GM12878 (cell line): ENCODE data around the gene ABCB9. TPM values are rescaled to one million over a fixed set of nuclear protein-coding genes. Genes with fewer than 3 reads are reported as not detected.

Experiments
- ATAC-seq: fragments of 200-7000 bp; cut with Tn5 transposase; 3 replicates; pipeline ENCODE4 v1.9.1; 2020; ENCODE audit warnings: mild to moderate bottlenecking, moderate library complexity
- BruUV-seq: library from RNA; stranded (reverse); fragments of 400-500 nt; replicated peaks from 2 replicates; lab custom pipeline; 2021; lab: Mats Ljungman, UMichigan
- CTCF ChIA-PET: fragments of 300-600 bp; sonication (Branson Sonifier 250); formaldehyde crosslinking; extraction: SDS; loops from one replicate; lab custom pipeline; 2021; ENCODE audit warnings: inconsistent platforms; lab: Yijun Ruan, JAX
- POLR2A ChIA-PET: fragments of 350-600 bp; formaldehyde crosslinking; extraction: SDS; loops from one replicate; lab custom pipeline; 2021; ENCODE audit warnings: inconsistent platforms; lab: Charles Lee
- RAD21 ChIA-PET: fragments of 300-600 bp; sonication (Branson Sonifier 250); formaldehyde crosslinking; loops from one replicate; lab custom pipeline; 2023; ENCODE audit warnings: antibody characterized with exemption; ENCODE audit not compliant: unreplicated experiment; lab: Charles Lee
- SMC1A ChIA-PET: fragments of 300-600 bp; sonication (Branson Sonifier 250); formaldehyde crosslinking; loops from one replicate; lab custom pipeline; 2023; ENCODE audit not compliant: unreplicated experiment, uncharacterized antibody; lab: Charles Lee
- DNase-seq: peaks from one replicate; pipeline ENCODE4 v3.0.0-alpha.2; 2011; ENCODE audit warnings: low read depth, low spot score
- FAIRE-seq: peaks from 3 replicates; lab custom pipeline; 2011; peaks lifted over from hg19 to GRCh38; lab: Jason Lieb, UNC
- H2AFZ ChIP-seq: 2 replicates; pipeline ENCODE4 v1.6.0; 2011; ENCODE audit warnings: low read depth, low read length, control low read depth; ENCODE audit not compliant: control insufficient read depth
- H3K27ac ChIP-seq: 2 replicates; pipeline ENCODE4 v1.5.1; 2011; ENCODE audit warnings: control low read depth; ENCODE audit not compliant: control insufficient read depth, insufficient read depth
- H3K27me3 ChIP-seq, 2 experiments: replicated peaks in 1 of 2; 2 replicates each; pipeline versions ENCODE4 v1.6.0 to v1.6.1; 2011; ENCODE audit warnings: low read length in 1 of 2; ENCODE audit not compliant: control insufficient read depth in 2 of 2, insufficient read depth in 2 of 2
- H3K36me3 ChIP-seq, 2 experiments: 2 replicates each; pipeline ENCODE4 v1.5.1; 2011; ENCODE audit warnings: low read length in 1 of 2; ENCODE audit not compliant: control insufficient read depth in 2 of 2, insufficient read depth in 2 of 2
- H3K4me1 ChIP-seq: 2 replicates; pipeline ENCODE4 v1.6.1; 2011; ENCODE audit warnings: mild to moderate bottlenecking, low read length, moderate library complexity, mixed read lengths; ENCODE audit not compliant: control insufficient read depth, insufficient read depth
- H3K4me2 ChIP-seq: 2 replicates; pipeline ENCODE4 v1.6.0; 2011; ENCODE audit warnings: control low read depth; ENCODE audit not compliant: control insufficient read depth, insufficient read depth
- H3K4me3 ChIP-seq: fragments of 200-600 bp; sonication (generic); 2 replicates; pipeline ENCODE4 v1.5.1; 2016
- H3K79me2 ChIP-seq: 2 replicates; pipeline ENCODE4 v1.6.0; 2011; ENCODE audit warnings: low read length; ENCODE audit not compliant: control insufficient read depth, insufficient read depth
- H3K9ac ChIP-seq: 2 replicates; pipeline ENCODE4 v1.8.0; 2011; ENCODE audit warnings: low read length, control low read depth, mixed read lengths; ENCODE audit not compliant: control insufficient read depth, insufficient read depth
- H3K9me3 ChIP-seq: replicated peaks from 3 replicates; pipeline ENCODE4 v1.5.1; 2011; ENCODE audit warnings: mild to moderate bottlenecking, low read length; ENCODE audit not compliant: control insufficient read depth, insufficient read depth
- H4K20me1 ChIP-seq: 2 replicates; pipeline ENCODE4 v1.6.0; 2011; ENCODE audit not compliant: control insufficient read depth, insufficient read depth
- DPF2 ChIP-seq: fragments of 450-650 bp; IDR thresholded peaks from 2 replicates; pipeline ENCODE4 v1.6.1; 2017; ENCODE audit warnings: mild to moderate bottlenecking
- KLF5 ChIP-seq: fragments of 450-650 bp; IDR thresholded peaks from 2 replicates; pipeline ENCODE4 v1.6.1; 2014; ENCODE audit warnings: mild to moderate bottlenecking; ENCODE audit not compliant: partially characterized antibody
- NFXL1 ChIP-seq: fragments of 450-650 bp; IDR thresholded peaks from 2 replicates; pipeline ENCODE4 v1.6.1; 2017; ENCODE audit warnings: antibody characterized with exemption, mild to moderate bottlenecking, borderline replicate concordance
- RBBP5 ChIP-seq: fragments of 200-600 bp; sonication (generic); conservative IDR thresholded peaks from 2 replicates; pipeline ENCODE4 v1.6.1; 2016
- RUNX3 ChIP-seq: IDR thresholded peaks from 2 replicates; pipeline ENCODE4 v1.6.1; 2012; ENCODE audit warnings: low read length, inconsistent platforms
- SRF ChIP-seq, 2 experiments: IDR thresholded peaks; 2 replicates each; pipeline ENCODE4 v1.6.1; 2011; ENCODE audit warnings: low read depth in 2 of 2, low read length in 2 of 2, mild to moderate bottlenecking in 1 of 2, moderate library complexity in 1 of 2
- SUZ12 ChIP-seq: fragments of 200-600 bp; sonication (generic); IDR thresholded peaks from one replicate; pipeline ENCODE4 v1.6.1; 2018; ENCODE audit warnings: antibody characterized with exemption, mild to moderate bottlenecking; ENCODE audit not compliant: unreplicated experiment
- TBL1XR1 ChIP-seq: IDR thresholded peaks from 2 replicates; pipeline ENCODE4 v1.6.1; 2012; ENCODE audit warnings: low read depth, low read length, improper control_type of control experiment
- WGBS: methylation state at CpG from one replicate; pipeline ENCODE4 v1.1.6; 2016; ENCODE audit warnings: low lambda C conversion rate; ENCODE audit not compliant: insufficient replicate concordance, insufficient coverage; ENCODE audit errors: missing lambda C conversion rate; 5-methylcytosine and 5-hydroxymethylcytosine counted together
- in situ Hi-C: fragments of 300-500 bp; cut with MboI; formaldehyde crosslinking; loops from 9 replicates; pipeline ENCODE4 v1.14.3; 2018; ENCODE audit warnings: mixed read lengths
- intact Hi-C: fragments of 100-400 bp; cut with micrococcal nuclease; formaldehyde crosslinking; loops from one replicate; pipeline ENCODE4 v1.14.2; 2022; ENCODE audit not compliant: unreplicated experiment
- polyA plus RNA-seq, 11 experiments: library from polyadenylated mRNA; depleted of rRNA in 4 of 11; unstranded in 6 of 11; stranded (reverse) in 5 of 11; fragments of >200 nt; fragmentation: Nextera tagmentation in 4 of 11; fragmentation: Illumina TruSeq in 1 of 11; extraction: Ambion mirVana in 4 of 11; extraction: Trizol in 1 of 11; gene quantifications; 1 replicate in 1 of 11; 2 replicates in 10 of 11; pipeline versions ENCODE4 v1.2.1 to v1.2.3, GENCODE V29; 2011 to 2016; ENCODE audit warnings: inconsistent platforms in 2 of 11, missing spikeins in 2 of 11, low read depth in 1 of 11
- total RNA-seq, 4 experiments: library from RNA; depleted of rRNA in 3 of 4; stranded (reverse); fragments of >200 nt in 3 of 4; fragmentation: Illumina TruSeq in 1 of 4; extraction: Trizol in 1 of 4; gene quantifications; 2 replicates each; pipeline versions ENCODE4 v1.2.1 to v1.2.3, GENCODE V29; 2013 to 2021
- TF ChIP-seq, protein P1 (sequence below): IDR thresholded peaks from 2 replicates; pipeline ENCODE4 v1.6.1; 2012; ENCODE audit warnings: improper control_type of control experiment, low read depth, low read length; ENCODE audit not compliant: insufficient replicate concordance
- TF ChIP-seq, protein P2 (sequence below), 3 experiments: IDR thresholded peaks in 2 of 3; conservative IDR thresholded peaks in 1 of 3; 2 replicates each; pipeline ENCODE4 v1.5.1; 2011; ENCODE audit warnings: low read depth in 3 of 3, low read length in 3 of 3, mild to moderate bottlenecking in 3 of 3, control low read depth in 2 of 3, moderate library complexity in 2 of 3, inconsistent platforms in 1 of 3, mixed read lengths in 1 of 3; ENCODE audit not compliant: control insufficient read depth in 2 of 3, insufficient read depth in 1 of 3; ENCODE audit errors: extremely low read depth in 1 of 3

ABCB9 gene
- total and polyA plus RNA-seq, 10 of the 15 experiments (the other 5 are each of a cell fraction or from before 2014, with no cell fraction given), result 0.37 to 4.9 (median 3.1) TPM

DNA sequence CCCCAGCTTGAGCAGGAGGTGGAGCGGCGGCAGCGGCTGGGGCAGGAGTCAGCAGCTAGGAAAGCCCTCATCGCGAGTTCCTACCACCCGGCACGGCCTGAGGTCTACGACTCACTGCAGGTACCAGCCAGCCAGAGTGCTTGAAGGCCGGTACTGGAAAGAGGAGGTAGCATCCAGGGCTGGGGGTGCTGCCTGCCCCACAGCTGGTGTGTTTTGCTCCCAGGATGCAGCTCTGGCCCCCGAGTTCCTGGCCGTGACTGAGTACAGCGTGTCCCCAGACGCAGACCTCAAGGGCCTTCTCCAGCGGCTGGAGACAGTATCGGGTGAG, 10.3 kb upstream of the ABCB9 start:
- no peak overlapping the region for H2AFZ ChIP-seq
- DNase-seq (no peak), FAIRE-seq (no peak), ATAC-seq (no peak)
- H3K27me3 ChIP-seq, result no peaks in the 10 kb centered on the region
- in situ Hi-C loops, result loop anchor here (5.0 kb wide), 1 partner anchor 256 kb away; the partner anchor contains the start of genes MPHOSPH9 and MTRFR
- ChIA-PET CTCF (interaction anchor here (1.1 to 3.4 kb wide), 4 partner anchors 117 to 262 kb away, joined by 3 to 15 read pairs (median 8); partner anchors contain the start of genes MPHOSPH9 and MTRFR), POLR2A (interaction anchor here (0.6 to 0.7 kb wide), 3 partner anchors 15 to 1413 kb away, joined by 3 read pairs; no protein-coding TSS in a partner anchor), SMC1A (interaction anchor here (1.2 to 1.3 kb wide), 2 partner anchors 9 to 262 kb away, joined by 3 to 5 read pairs; no protein-coding TSS in a partner anchor), RAD21 (no interaction called here)
- no TSS peak for BruUV-seq
- no peak overlapping the region; the same call in 1 of the 2 replicates for H3K4me3 ChIP-seq
- TF ChIP-seq TBL1XR1, result no peak
- no peak for TF ChIP-seq KLF5
- TF ChIP-seq SRF (IDR thresholded peaks at IDR 0.05; ENCODE audit: low read depth in 2 of 2, low read length in 2 of 2), result no peak
- TF ChIP-seq NFXL1, result no peak
- no peak for TF ChIP-seq DPF2
- TF ChIP-seq, protein P1, sequence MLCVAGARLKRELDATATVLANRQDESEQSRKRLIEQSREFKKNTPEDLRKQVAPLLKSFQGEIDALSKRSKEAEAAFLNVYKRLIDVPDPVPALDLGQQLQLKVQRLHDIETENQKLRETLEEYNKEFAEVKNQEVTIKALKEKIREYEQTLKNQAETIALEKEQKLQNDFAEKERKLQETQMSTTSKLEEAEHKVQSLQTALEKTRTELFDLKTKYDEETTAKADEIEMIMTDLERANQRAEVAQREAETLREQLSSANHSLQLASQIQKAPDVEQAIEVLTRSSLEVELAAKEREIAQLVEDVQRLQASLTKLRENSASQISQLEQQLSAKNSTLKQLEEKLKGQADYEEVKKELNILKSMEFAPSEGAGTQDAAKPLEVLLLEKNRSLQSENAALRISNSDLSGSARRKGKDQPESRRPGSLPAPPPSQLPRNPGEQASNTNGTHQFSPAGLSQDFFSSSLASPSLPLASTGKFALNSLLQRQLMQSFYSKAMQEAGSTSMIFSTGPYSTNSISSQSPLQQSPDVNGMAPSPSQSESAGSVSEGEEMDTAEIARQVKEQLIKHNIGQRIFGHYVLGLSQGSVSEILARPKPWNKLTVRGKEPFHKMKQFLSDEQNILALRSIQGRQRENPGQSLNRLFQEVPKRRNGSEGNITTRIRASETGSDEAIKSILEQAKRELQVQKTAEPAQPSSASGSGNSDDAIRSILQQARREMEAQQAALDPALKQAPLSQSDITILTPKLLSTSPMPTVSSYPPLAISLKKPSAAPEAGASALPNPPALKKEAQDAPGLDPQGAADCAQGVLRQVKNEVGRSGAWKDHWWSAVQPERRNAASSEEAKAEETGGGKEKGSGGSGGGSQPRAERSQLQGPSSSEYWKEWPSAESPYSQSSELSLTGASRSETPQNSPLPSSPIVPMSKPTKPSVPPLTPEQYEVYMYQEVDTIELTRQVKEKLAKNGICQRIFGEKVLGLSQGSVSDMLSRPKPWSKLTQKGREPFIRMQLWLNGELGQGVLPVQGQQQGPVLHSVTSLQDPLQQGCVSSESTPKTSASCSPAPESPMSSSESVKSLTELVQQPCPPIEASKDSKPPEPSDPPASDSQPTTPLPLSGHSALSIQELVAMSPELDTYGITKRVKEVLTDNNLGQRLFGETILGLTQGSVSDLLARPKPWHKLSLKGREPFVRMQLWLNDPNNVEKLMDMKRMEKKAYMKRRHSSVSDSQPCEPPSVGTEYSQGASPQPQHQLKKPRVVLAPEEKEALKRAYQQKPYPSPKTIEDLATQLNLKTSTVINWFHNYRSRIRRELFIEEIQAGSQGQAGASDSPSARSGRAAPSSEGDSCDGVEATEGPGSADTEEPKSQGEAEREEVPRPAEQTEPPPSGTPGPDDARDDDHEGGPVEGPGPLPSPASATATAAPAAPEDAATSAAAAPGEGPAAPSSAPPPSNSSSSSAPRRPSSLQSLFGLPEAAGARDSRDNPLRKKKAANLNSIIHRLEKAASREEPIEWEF, result no peak
- no peak for TF ChIP-seq SUZ12
- TF ChIP-seq, protein P2, sequence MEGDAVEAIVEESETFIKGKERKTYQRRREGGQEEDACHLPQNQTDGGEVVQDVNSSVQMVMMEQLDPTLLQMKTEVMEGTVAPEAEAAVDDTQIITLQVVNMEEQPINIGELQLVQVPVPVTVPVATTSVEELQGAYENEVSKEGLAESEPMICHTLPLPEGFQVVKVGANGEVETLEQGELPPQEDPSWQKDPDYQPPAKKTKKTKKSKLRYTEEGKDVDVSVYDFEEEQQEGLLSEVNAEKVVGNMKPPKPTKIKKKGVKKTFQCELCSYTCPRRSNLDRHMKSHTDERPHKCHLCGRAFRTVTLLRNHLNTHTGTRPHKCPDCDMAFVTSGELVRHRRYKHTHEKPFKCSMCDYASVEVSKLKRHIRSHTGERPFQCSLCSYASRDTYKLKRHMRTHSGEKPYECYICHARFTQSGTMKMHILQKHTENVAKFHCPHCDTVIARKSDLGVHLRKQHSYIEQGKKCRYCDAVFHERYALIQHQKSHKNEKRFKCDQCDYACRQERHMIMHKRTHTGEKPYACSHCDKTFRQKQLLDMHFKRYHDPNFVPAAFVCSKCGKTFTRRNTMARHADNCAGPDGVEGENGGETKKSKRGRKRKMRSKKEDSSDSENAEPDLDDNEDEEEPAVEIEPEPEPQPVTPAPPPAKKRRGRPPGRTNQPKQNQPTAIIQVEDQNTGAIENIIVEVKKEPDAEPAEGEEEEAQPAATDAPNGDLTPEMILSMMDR (IDR thresholded peaks at IDR 0.05 in 2 of 3, conservative IDR thresholded peaks at IDR 0.05 in 1 of 3; ENCODE audit: control insufficient read depth in 2 of 3, extremely low read depth in 1 of 3, insufficient read depth in 1 of 3, low read depth in 3 of 3, low read length in 3 of 3), result no peak
- no peak for TF ChIP-seq RUNX3
- no peak for TF ChIP-seq RBBP5
- intact Hi-C loops, result no loop called here
- H3K9ac ChIP-seq, result peak overlapping the region; percentile 100; the same call in 1 of the 2 replicates
- H3K27ac ChIP-seq, result no peak overlapping the region
- H3K4me1 ChIP-seq, result peaks cover 20% of the 10 kb centered on the region
- peaks cover 0 to 4% of the 10 kb centered on the region in 2 experiments; a peak in 2 of 4 replicates for H3K36me3 ChIP-seq
- peak overlapping the region; percentile 95 for H3K4me2 ChIP-seq
- WGBS, result 89% methylated on average over 15 of the region's 15 CpGs
- no peaks in the 10 kb centered on the region for H4K20me1 ChIP-seq
- no peaks in the 10 kb centered on the region for H3K9me3 ChIP-seq
- peaks cover 36% of the 10 kb centered on the region for H3K79me2 ChIP-seq
